Neural cell (in vitro differentiated cells): Measurements from ENCODE around the gene AGXT. TPM values are rescaled to one million over a fixed set of nuclear protein-coding genes. Genes with fewer than 3 reads are reported as not detected.

ENCODE experiments used
- H2AFZ ChIP-seq: fragments of 200-600, 300-800 bp; sonication (generic), shearing (Covaris generic); 2 replicates; pipeline ENCODE4 v1.6.0; 2014; ENCODE audit warnings: low read depth, mild to moderate bottlenecking, antibody characterized with exemption, low read length, moderate library complexity
- H3F3A ChIP-seq: fragments of 200-600 bp; shearing (Covaris generic); 2 replicates; pipeline ENCODE4 v1.6.1; 2016; ENCODE audit warnings: mild to moderate bottlenecking, moderate library complexity, mixed read lengths, antibody characterized with exemption, low read length; ENCODE audit not compliant: insufficient read depth, poor library complexity, severe bottlenecking
- H3K27ac ChIP-seq: fragments of 200-600, 300-800 bp; sonication (generic), shearing (Covaris generic); 2 replicates; pipeline ENCODE4 v1.5.1; 2014; ENCODE audit warnings: mild to moderate bottlenecking, low read length, moderate library complexity
- H3K27me3 ChIP-seq: fragments of 300-800, 200-600 bp; sonication (generic), shearing (Covaris generic); 2 replicates; pipeline ENCODE4 v1.6.0; 2014; ENCODE audit warnings: mild to moderate bottlenecking, low read depth, low read length, moderate library complexity; ENCODE audit not compliant: insufficient read depth
- H3K36me3 ChIP-seq: fragments of 300-800, 200-600 bp; sonication (generic), shearing (Covaris generic); 2 replicates; pipeline ENCODE4 v1.5.1; 2014; ENCODE audit warnings: mild to moderate bottlenecking, antibody characterized with exemption, low read length, moderate library complexity; ENCODE audit not compliant: insufficient read depth
- H3K4me2 ChIP-seq: fragments of 300-800, 200-600 bp; sonication (generic), shearing (Covaris generic); 2 replicates; pipeline ENCODE4 v1.6.0; 2014; ENCODE audit warnings: mild to moderate bottlenecking, low read length
- H3K4me3 ChIP-seq: fragments of 300-800, 200-600 bp; sonication (generic), shearing (Covaris generic); 2 replicates; pipeline ENCODE4 v1.5.1; 2014; ENCODE audit warnings: mild to moderate bottlenecking, low read length, moderate library complexity
- H3K79me2 ChIP-seq: fragments of 200-600 bp; shearing (Covaris generic); replicated peaks from 2 replicates; pipeline ENCODE4 v1.6.0; 2014; ENCODE audit warnings: mild to moderate bottlenecking, low read length, moderate library complexity; ENCODE audit not compliant: insufficient read depth
- H3K9ac ChIP-seq: fragments of 300-800, 200-600 bp; sonication (generic), shearing (Covaris generic); 2 replicates; pipeline ENCODE4 v1.6.1; 2016; ENCODE audit warnings: mild to moderate bottlenecking, low read length, mixed read lengths
- H3K9me2 ChIP-seq: fragments of 200-600 bp; shearing (Covaris generic); 2 replicates; pipeline ENCODE4 v1.6.1; 2016; ENCODE audit warnings: mild to moderate bottlenecking, low read length, mixed read lengths; ENCODE audit not compliant: insufficient read depth
- H3K9me3 ChIP-seq: fragments of 200-600, 300-800 bp; sonication (generic), shearing (Covaris generic); 2 replicates; pipeline ENCODE4 v1.6.1; 2016; ENCODE audit warnings: mild to moderate bottlenecking, mixed run types, low read length, moderate library complexity, mixed read lengths
- H4K20me1 ChIP-seq: fragments of 200-600 bp; shearing (Covaris generic); 2 replicates; pipeline ENCODE4 v1.6.1; 2016; ENCODE audit warnings: mild to moderate bottlenecking, mixed run types; ENCODE audit not compliant: insufficient read depth
- CTCF ChIP-seq: fragments of 450-650 bp; IDR thresholded peaks from 2 replicates; pipeline ENCODE4 v1.5.1; 2014; ENCODE audit warnings: antibody characterized with exemption, mild to moderate bottlenecking, moderate library complexity; ENCODE audit not compliant: poor library complexity, severe bottlenecking
- EP300 ChIP-seq: fragments of 450-650 bp; conservative IDR thresholded peaks from 2 replicates; pipeline ENCODE4 v1.6.1; 2014; ENCODE audit warnings: antibody characterized with exemption, mild to moderate bottlenecking, moderate library complexity; ENCODE audit not compliant: poor library complexity, severe bottlenecking
- EZH2 ChIP-seq: fragments of 200-600, 300-800 bp; shearing (Covaris generic), sonication (generic); IDR thresholded peaks from 2 replicates; pipeline ENCODE4 v1.6.1; 2014; ENCODE audit warnings: antibody characterized with exemption, low read length, borderline replicate concordance, mild to moderate bottlenecking; ENCODE audit not compliant: insufficient read depth, poor library complexity, severe bottlenecking
- MXI1 ChIP-seq: fragments of 450-650 bp; conservative IDR thresholded peaks from 2 replicates; pipeline ENCODE4 v1.6.1; 2014; ENCODE audit warnings: antibody characterized with exemption, mild to moderate bottlenecking; ENCODE audit not compliant: poor library complexity, severe bottlenecking
- POLR2AphosphoS5 ChIP-seq: IDR thresholded peaks from 2 replicates; pipeline ENCODE4 v1.6.1; 2012
- RAD21 ChIP-seq: fragments of 450-650 bp; conservative IDR thresholded peaks from 2 replicates; pipeline ENCODE4 v1.6.1; 2014; ENCODE audit warnings: antibody characterized with exemption, mild to moderate bottlenecking, moderate library complexity
- REST ChIP-seq: IDR thresholded peaks from 2 replicates; pipeline ENCODE4 v1.6.1; 2012; ENCODE audit warnings: borderline replicate concordance
- SMC3 ChIP-seq: fragments of 450-650 bp; conservative IDR thresholded peaks from 2 replicates; pipeline ENCODE4 v1.6.1; 2014; ENCODE audit warnings: antibody characterized with exemption, mild to moderate bottlenecking, moderate library complexity; ENCODE audit not compliant: poor library complexity
- TAF1 ChIP-seq: IDR thresholded peaks from 2 replicates; pipeline ENCODE4 v1.6.1; 2012; ENCODE audit warnings: low read depth
- polyA plus RNA-seq: library from polyadenylated mRNA; depleted of rRNA; stranded (reverse); fragments of >200 nt; gene quantifications from 2 replicates; pipeline ENCODE4 v1.2.3, GENCODE V29; 2014

Gene AGXT
- polyA plus RNA-seq, 1 donor from 2014 or later = not detected

- H3K79me2 ChIP-seq = no peaks in the 10 kb centered on the region
- no peaks in the 10 kb centered on the region for H3K9me2 ChIP-seq
- H3F3A ChIP-seq = no peaks in the 10 kb centered on the region
- TF ChIP-seq SMC3 = no peak
- TF ChIP-seq MXI1 = no peak
- TF ChIP-seq EZH2 = no peak
- TF ChIP-seq CTCF = no peak
- no peak for TF ChIP-seq REST
- no peak for TF ChIP-seq RAD21
- TF ChIP-seq TAF1 = no peak
- no peak for TF ChIP-seq POLR2AphosphoS5
- H3K9ac ChIP-seq = no peak overlapping the region
- H3K4me3 ChIP-seq = no peak overlapping the region
- H4K20me1 ChIP-seq = no peaks in the 10 kb centered on the region
- H3K4me2 ChIP-seq = no peak overlapping the region
- no peaks in the 10 kb centered on the region for H3K9me3 ChIP-seq
- H3K27me3 ChIP-seq = no peaks in the 10 kb centered on the region
- no peak overlapping the region for H2AFZ ChIP-seq
- H3K36me3 ChIP-seq = no peaks in the 10 kb centered on the region
- H3K27ac ChIP-seq = no peak overlapping the region
Measured at GRCh38 chr2:240834377-240834975, 34.1 kb upstream of the AGXT start.

GRCh38 chr2:240835528-240835927 lies 33.1 kb upstream of the AGXT start:
- Histone ChIP-seq H3F3A (no peaks in the 10 kb centered on the region), H3K27me3 (no peaks in the 10 kb centered on the region), H3K4me2 (no peak overlapping the region), H3K4me3 (no peak overlapping the region), H3K9ac (no peak overlapping the region), H3K9me2 (no peaks in the 10 kb centered on the region), H3K9me3 (no peaks in the 10 kb centered on the region), H3K27ac (no peak overlapping the region), H3K79me2 (no peaks in the 10 kb centered on the region), H4K20me1 (no peaks in the 10 kb centered on the region), H2AFZ (no peak overlapping the region), H3K36me3 (no peaks in the 10 kb centered on the region)
- TF ChIP-seq TAF1 = no peak
- no peak for TF ChIP-seq MXI1
- TF ChIP-seq EP300 = no peak
- TF ChIP-seq SMC3 = no peak
- no peak for TF ChIP-seq REST
- TF ChIP-seq POLR2AphosphoS5 = no peak
- TF ChIP-seq RAD21 = no peak
- no peak for TF ChIP-seq CTCF
- no peak for TF ChIP-seq EZH2
